ENCODE results near the gene HDAC4.
"Not testable (repeated sequence)": the region's sequence is repeated elsewhere in the genome, so short reads cannot be mapped to it uniquely, and the experiment has no call there.

The HDAC4 gene

DNA sequence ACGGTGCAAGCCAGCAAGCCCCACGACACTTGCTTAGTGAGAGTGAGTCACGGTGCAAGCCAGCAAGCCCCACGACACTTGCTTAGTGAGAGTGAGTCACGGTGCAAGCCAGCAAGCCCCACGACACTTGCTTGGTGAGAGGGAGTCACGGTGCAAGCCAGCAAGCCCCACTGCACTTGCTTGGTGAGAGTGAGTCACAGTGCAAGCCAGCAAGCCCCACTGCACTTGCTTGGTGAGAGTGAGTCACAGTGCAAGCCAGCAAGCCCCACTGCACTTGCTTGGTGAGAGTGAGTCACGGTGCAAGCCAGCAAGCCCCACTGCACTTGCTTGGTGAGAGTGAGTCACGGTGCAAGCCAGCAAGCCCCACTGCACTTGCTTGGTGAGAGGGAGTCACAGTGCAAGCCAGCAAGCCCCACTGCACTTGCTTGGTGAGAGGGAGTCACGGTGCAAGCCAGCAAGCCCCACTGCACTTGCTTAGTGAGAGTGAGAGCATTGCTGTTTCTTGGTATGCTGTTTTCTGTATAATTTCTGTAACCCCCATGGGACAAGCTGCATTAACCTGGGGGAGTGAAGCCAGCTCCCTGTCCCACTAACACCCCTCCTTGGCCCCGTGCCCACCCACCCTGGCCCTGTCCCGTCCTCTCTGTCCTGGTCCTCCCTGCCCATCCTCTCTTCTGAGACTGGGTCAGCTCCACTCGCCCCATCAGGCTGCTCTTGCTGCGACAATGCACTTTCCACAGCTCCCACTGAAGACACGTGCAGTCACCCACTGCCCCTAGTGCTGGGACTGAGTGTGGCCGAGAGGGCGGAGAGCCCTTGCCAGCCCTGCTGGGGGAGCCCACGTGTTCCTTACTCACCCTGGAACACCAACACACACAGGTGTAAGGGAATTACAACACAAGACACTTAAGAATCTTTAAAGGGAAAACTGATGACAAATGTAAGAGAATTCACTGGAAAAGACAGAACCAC lies 331.2 kb downstream of the HDAC4 start:
- DNase-seq = not testable (repeated sequence)

GRCh38 chr2:239068411-239068810 lies 332.4 kb downstream of the HDAC4 start:
- DNase-seq = no peak

DNA sequence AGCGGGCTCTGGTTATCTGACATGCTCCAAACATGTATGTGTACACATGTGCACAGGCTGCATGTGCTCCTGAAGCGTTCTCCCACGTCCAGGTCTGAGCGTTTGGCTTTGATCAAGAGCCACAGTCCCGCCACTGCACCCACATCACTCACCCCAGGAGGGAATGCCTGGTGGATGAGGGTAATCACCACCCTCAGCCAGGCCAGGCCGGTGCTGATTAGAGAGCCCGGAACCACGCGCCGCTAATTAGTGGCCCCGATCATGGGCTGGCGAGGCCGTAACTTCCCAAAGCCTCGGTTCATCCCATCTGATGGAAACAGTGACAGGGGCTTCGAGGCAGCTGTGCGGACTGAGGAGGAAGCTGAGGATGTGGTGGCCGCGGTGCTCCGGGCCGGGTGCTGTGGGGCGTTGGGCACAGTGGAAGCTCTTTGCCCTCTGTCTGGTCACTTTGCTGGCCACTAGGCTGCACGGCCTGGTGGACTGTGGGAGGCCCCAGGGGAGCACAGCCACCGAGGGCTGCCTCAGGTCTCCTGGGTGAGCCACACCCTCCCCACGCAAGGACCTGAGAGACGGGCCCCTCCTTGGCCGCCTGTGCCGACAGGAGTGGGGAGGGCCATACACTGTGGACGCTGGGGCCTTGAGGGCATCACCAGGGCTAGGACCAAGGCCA lies 333.5 kb downstream of the HDAC4 start:
- DNase-seq = no peak

DNA sequence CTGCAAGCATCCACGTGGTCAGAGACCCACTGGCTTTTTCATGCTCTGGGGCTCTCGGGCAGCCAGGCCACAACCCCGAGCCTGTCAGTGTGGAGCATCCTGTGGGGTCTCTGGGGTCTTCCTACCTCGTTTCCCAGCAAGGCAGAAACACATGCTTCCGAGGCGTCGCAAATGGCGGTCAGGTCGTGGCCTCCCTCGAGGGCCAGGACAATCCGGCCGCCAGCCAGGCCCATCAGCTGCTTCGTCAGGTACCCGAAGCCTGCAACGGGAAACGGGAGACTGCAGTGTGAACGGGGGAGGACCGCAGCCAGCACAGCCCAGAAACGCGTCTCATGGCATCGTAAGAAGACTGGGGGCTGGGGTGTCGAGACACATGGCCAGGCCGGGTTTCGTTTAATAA lies 334.2 kb downstream of the HDAC4 start:
- no peak for DNase-seq

GRCh38 chr2:239065962-239066361 lies 334.9 kb downstream of the HDAC4 start:
- no peak for DNase-seq

DNA sequence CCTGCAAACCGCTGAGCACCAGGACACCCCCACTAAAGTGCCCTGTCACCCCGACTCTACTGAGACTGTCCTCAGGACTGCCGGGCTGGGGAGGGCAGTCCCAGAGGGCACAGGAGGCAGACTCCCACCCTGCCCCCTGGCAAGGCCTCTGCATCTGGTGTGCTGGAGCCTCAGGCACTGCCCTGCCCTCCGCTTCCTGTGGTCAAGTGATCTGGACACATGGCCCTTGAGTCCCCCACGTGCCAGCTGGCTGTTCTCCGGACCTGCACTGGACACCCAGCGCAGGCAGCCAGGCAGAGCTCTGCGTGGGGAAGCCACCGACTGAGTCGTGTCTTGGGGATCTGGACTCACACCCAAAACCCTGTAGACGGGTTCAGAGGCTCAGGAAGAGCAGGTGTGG lies 335.3 kb downstream of the HDAC4 start:
- DNase-seq = no peak

GRCh38 chr2:239064891-239065290 lies 335.9 kb downstream of the HDAC4 start:
- no peak for DNase-seq

- DNase-seq = no peak
These were observed 336.6 kb downstream of the HDAC4 start for GRCh38 chr2:239064253-239064652.

DNA sequence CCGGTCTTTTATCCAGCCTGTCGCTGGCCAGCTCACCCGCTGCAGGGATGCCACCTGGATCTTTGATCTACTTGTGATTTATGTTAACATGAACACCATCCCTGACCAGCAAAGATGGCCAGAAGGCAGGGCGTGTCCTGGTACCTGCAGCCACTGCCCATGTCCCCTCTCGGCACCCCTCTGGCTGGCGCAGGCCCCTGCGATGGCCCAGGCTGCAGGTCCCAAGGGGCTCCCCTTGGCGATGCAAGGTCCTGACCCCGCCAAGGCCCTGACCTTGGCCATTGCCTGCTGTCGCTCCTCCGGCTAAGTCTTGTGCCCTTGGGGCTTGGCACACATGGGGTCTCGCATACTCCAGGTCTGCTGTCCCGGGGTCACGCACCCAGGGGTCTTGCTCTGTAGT lies 338.1 kb downstream of the HDAC4 start:
- no peak for DNase-seq

DNA sequence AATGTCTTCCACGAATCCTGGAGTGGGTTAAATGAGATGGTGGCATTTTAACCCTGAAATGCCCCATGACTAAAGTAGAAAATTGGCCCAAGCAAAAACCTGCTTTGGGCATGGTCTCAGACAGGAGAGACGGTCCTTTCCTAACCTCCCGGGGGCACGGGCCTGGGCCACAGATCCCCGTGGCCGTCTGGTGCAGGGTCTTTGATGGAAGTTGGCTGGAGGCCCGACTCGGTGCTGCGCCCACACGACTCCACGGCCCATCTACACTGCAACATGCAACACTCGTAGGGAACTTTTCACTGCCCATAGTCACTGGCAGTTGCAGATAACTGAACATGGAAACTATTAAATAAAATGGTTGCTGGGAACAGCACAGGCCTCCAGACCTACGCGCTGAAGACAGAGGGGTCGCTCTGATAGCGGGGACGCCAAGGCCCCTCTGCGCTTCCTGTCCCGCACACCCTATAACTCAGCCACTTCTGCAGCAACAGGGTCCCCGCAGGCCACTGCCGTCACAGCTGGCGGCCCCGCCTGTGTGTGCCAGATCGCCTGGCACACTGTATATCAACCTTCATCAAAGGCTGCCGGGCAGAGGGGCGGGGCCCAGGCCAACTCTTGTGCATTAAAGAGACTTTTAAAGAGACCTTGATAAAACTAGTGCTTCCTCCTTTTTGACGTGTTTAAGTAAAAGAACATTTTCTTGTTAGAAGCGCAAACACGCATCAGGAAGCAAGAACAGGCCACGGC lies 338.8 kb downstream of the HDAC4 start:
- DNase-seq = peak; percentile 86

- DNase-seq = no peak
These were observed 339.6 kb downstream of the HDAC4 start for GRCh38 chr2:239061121-239061666.

- no peak for DNase-seq
These were observed 340.1 kb downstream of the HDAC4 start for GRCh38 chr2:239060676-239061075.

DNA sequence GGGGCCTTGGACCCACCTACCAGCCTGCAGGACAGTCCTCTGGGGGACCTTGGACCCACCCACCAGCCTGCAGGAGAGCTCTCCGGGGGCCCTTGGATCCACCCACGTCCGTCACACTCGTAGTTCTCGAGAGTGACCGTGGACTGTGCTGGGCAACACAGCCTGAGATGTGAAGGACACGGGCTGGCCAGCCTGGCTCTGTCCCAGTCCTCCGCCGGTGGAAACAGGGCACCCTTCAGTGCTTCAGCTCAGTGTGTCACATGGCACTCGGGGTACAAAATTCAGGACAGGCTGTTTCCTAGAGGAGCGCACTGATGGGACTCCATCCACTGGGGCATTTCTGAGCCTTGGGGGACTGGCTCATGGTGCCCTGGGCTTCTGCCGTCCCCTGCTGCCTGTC lies 341.0 kb downstream of the HDAC4 start:
- no peak for DNase-seq

DNA sequence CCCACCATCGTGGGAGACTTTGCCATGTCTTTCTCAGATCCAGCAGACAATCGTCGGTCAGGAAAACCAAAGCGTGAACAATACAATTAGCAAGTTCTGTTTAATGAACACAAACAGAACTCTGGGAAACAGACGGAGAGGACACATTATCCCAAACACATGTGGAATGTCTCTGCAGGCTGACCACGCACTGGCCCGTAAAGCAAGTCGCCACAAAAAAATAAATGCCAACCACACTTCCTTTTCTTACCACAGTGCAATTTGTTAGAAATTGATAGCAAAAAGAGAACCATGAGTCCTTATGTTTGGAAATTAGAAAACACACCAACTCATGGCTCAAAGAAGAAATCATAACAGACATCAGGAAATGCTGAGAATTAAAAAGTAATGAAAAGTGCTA lies 342.1 kb downstream of the HDAC4 start:
- DNase-seq = peak; percentile 48

DNA sequence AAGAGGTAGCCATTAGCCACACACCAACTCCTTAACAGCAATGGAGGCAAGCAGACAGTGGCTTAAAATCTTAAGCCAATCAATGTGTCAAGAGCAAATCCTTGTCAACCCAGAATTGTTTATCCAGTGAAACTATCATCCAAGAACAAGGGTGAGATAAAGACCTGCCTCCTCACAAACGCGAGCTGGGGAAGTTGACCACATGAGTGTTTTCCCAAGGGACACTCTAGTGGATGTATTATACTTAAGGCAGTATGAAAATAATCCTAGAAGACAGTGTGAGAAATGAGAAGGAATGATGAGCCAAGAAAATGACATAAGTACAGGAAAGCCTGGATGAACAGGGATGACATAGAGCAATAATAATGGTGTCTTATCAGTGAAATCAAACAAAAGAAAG lies 343.3 kb downstream of the HDAC4 start:
- no peak for DNase-seq

- no peak for DNase-seq
These were observed 344.2 kb downstream of the HDAC4 start for GRCh38 chr2:239056611-239057010.

DNA sequence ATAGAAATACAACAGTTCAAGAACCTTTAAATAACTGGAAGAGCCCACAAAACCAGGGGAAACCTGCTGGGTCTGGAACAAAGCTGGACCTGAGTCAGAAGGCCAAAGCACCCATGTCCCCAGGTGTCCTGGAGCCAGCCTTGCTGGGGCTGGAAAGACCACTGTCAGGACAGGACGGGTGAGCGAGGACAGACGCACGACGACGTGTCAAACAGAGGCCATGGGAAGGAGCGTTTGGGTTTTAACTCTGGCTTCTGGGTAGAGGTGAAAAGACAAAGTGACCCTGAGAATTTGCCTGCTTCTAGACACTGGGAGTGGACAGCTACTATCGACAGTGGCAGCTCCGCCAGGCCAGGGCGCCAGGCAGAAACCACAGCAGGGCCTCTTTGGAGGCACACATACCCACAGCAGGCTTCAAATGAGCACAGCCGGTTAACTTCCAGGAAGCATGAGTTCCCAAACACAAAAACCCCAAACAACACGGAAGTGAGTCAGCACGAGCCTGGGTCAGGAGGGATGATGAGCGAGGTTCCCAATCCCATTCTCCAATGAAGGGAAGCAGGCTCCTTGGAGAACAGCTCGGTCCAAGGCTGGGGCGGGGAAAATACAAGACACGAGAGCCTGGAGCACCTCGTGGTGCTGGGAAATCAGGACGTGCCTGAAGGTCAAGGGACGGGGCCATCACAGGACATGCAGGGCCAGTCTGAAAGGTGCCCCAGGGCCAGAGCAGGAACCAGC lies 344.9 kb downstream of the HDAC4 start:
- DNase-seq = no peak

GRCh38 chr2:239054921-239055320 lies 345.9 kb downstream of the HDAC4 start:
- DNase-seq = no peak

DNA sequence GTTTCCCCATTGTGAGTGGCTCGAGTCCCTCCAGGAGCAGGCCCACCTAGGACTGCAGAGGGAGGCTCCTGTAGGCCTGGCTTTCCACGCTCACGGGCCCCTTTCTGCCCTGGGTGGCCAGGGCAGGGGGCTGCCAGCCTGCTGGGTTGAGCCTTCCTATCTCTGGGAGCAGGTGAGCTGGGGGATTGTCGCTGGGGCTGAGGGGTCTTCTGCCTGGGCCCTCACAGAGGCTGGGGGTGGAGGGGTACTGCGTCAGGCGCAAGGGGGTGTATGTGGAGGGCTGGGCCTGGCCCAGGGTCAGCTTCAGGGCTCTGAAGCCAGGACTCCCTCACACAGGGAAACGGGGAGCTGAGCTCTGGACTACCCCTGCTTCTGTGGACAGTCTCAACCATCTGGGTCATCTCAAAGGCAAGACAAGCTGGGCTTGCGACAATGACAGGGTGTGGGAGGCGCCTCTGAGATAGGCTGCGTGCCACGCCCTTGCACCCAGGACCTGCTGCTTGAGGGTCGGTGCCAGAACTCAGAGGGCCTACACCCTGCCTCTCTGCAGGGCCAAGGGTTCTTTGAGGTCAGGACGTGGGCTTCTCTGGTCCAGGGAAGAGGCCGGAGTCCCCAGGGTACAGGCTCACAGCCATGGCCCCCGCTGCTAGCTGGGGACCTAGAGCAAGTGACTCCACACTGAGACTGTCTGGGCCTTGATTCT lies 346.9 kb downstream of the HDAC4 start:
- DNase-seq = peak; percentile 42

DNA sequence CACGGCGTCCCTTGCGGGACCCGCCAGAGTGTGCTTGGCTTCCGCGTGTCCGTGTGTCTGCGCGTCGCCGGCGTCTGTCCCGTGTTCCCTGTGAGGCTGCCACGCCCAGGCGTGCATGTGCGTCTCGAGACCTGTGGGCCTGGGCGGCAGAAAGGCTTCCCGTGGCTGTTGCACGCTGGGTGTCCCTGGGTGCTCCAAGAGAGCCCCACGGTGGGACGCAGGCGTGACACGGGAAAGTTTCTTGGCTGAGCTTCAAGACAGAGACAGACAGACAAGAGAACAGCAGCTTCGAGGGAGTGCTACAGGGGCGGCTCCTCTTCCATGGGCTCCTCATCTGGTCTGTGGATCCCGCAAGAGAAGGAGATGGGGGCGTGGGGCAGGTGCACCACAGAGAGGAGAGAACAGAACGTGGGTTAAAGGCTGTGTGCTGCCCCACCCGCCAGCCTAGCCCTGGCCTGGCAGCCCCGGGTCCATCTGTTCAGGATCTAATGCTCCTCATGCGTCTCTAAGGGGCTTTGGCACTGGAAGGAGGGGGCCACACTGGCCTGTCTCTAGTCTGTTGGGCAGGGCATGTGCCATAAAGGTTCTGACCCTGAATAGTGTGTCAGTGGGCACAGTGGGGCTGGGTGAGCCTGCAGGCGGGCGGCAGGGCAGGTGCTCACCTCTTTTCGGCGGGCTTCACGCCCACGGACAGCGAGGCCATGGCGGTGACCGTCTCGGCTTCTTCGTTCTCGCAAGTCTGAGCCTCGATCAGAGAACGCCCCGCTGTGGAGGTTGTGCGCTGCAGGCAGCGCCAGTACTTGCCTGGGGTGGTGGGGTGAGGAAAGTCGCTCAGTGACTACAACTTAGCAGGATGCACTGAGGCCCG lies 347.8 kb downstream of the HDAC4 start:
- no peak for DNase-seq
